Measurements from ENCODE around the gene DPP10. TPM values are rescaled to one million over a fixed set of nuclear protein-coding genes. Genes with fewer than 3 reads are reported as not detected.

Gene DPP10
- total RNA-seq, 4 donors from 2014 or later = 1.9 to 8.3 (median 2.9) TPM

GRCh38 chr2:115194623-115195022 lies 752.2 kb downstream of the DPP10 start:
- Histone ChIP-seq H3K4me1 (no peaks in the 10 kb centered on the region), H3K27ac (no peak overlapping the region), H3K9me3 (no peaks in the 10 kb centered on the region), H3K4me3 (no peak overlapping the region), H3K27me3 (no peaks in the 10 kb centered on the region), H3K36me3 (no peaks in the 10 kb centered on the region)
- DNase-seq = no peak
- TF ChIP-seq POLR2A (IDR thresholded peaks at IDR 0.05) (no peak), CTCF (IDR thresholded peaks at IDR 0.05) (no peak)

DNA sequence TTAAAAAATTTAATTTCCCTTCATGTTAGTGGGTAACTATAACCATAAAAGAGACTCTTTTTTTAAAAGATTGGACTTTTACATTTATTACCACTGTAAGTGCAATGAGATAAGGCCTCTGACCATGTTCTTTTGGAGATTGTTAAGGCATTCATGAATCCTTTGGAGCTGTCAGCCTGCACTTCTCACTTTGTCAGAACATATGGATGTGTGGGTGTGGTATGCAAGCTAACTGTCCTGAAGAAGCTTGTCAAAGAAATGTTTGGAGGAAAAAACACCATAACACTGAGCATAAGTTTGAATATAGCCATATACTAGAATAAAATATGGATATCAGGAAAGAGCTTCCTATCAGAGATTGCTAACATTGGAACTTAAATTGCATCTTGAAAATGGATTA lies 754.1 kb downstream of the DPP10 start:
- H3K27ac ChIP-seq = no peak overlapping the region
- H3K4me3 ChIP-seq = no peak overlapping the region
- H3K4me1 ChIP-seq = no peaks in the 10 kb centered on the region
- no peaks in the 10 kb centered on the region for H3K9me3 ChIP-seq
- TF ChIP-seq CTCF (IDR thresholded peaks at IDR 0.05) (no peak), POLR2A (IDR thresholded peaks at IDR 0.05) (no peak)
- no peaks in the 10 kb centered on the region for H3K27me3 ChIP-seq
- H3K36me3 ChIP-seq = no peaks in the 10 kb centered on the region
- no peak for DNase-seq

GRCh38 chr2:115199966-115200365 lies 757.5 kb downstream of the DPP10 start:
- DNase-seq = no peak
- TF ChIP-seq CTCF (IDR thresholded peaks at IDR 0.05) (no peak), POLR2A (IDR thresholded peaks at IDR 0.05) (no peak)
- no peak overlapping the region for H3K27ac ChIP-seq
- no peaks in the 10 kb centered on the region for H3K27me3 ChIP-seq
- H3K9me3 ChIP-seq = no peaks in the 10 kb centered on the region
- H3K4me1 ChIP-seq = no peaks in the 10 kb centered on the region
- no peak overlapping the region for H3K4me3 ChIP-seq
- H3K36me3 ChIP-seq = no peaks in the 10 kb centered on the region

DNA sequence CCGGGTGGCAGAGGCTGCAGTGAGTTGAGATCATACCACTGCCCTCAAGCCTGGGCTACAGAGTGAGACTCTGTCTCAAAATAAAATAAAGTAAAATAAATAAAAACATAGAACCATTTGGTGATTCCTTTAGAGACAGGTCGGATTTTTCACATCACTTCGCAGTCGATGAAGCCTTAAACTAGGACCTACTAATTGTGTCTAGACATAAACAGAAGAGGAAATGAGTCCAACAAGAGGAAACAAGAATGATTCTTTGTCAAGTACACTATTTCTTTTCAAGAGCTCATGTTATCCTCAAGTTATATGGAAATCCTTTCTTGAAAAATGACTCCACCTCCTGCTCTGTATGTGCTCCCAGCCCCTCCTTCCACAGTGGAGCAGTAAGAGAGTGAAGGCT lies 758.9 kb downstream of the DPP10 start:
- H3K27ac ChIP-seq = no peak overlapping the region
- H3K4me3 ChIP-seq = no peak overlapping the region
- H3K36me3 ChIP-seq = no peaks in the 10 kb centered on the region
- DNase-seq = no peak
- TF ChIP-seq CTCF (IDR thresholded peaks at IDR 0.05) = no peak
- TF ChIP-seq POLR2A (IDR thresholded peaks at IDR 0.05) = no peak
- H3K27me3 ChIP-seq = no peaks in the 10 kb centered on the region
- no peaks in the 10 kb centered on the region for H3K9me3 ChIP-seq
- no peaks in the 10 kb centered on the region for H3K4me1 ChIP-seq

DNA sequence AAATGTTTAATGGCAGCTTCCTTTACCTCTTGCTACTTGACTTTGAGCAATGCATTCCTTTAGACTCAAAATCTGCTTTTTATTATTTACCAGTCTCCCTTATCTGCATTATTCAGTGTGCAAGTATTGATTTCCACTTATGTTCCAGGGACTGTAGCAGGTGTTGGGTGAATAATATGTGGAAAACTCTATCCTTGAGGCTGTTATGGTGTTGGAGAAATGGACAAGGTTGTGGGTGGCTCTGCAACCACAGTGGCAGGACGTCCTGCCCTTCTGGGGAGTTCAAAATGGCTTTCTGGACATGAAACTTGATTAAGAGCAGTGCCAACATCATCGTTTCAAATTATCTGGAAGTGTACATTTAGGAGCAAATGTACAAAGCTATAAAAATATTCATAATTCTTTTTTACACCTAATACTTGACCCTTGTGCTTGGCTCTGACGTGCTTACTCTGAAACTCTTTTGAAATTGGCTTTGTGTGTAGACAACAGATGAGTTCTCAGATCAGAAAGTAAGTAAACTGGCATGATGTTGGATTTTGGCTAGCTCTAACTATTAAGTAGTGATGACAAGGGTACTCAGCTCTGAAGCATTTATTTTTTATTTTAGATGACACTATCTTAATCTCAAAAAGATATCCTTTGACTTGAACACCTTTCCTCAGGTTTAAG lies 766.2 kb downstream of the DPP10 start:
- H3K4me3 ChIP-seq = no peak overlapping the region
- no peaks in the 10 kb centered on the region for H3K27me3 ChIP-seq
- no peaks in the 10 kb centered on the region for H3K36me3 ChIP-seq
- H3K27ac ChIP-seq = no peak overlapping the region
- DNase-seq = no peak
- no peaks in the 10 kb centered on the region for H3K9me3 ChIP-seq
- no peaks in the 10 kb centered on the region for H3K4me1 ChIP-seq
- TF ChIP-seq CTCF (IDR thresholded peaks at IDR 0.05) = no peak
- TF ChIP-seq POLR2A (IDR thresholded peaks at IDR 0.05) = no peak

- Histone ChIP-seq H3K36me3 (no peaks in the 10 kb centered on the region), H3K27ac (no peak overlapping the region), H3K4me3 (no peak overlapping the region), H3K4me1 (no peaks in the 10 kb centered on the region), H3K27me3 (no peaks in the 10 kb centered on the region), H3K9me3 (no peaks in the 10 kb centered on the region)
- TF ChIP-seq POLR2A (IDR thresholded peaks at IDR 0.05) = no peak
- TF ChIP-seq CTCF (IDR thresholded peaks at IDR 0.05) = no peak
- no peak for DNase-seq
These were observed 771.6 kb downstream of the DPP10 start for GRCh38 chr2:115214050-115214449.
